Colon (tissue), 2 donors: ENCODE data around the gene TMEM134.
"Not testable (repeated sequence)": the region's sequence is repeated elsewhere in the genome, so short reads cannot be mapped to it uniquely, and the experiment has no call there.

Experiments used
- FAIRE-seq: peaks from 2 replicates; lab custom pipeline; 2012; peaks lifted over from hg19 to GRCh38; lab: Jason Lieb, UNC
- donor health status: control.
- donor health status: control.

TMEM134 gene

DNA sequence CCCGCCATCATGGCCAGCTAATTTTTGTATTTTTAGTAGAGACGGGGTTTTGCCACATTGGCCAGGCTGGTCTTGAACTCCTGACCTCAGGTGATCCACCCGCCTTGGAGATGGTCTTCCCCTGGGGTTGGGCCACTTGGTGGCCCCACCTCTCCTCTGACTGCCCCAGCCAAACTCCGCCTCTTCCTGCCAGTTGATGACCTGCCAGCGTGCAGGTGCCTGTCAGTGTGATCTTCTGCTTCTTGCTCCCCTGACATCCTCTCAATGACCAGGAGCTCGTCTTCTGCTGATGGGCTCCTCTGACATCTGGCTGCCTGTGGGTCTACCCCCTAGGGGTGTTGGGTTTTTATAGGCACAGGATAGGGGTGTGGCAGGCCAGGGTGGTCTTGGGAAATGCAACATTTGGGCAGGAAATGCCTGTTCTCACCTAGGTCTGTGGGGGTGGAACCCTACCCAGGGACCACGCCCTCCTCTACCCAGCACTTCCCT lies 16.9 kb upstream of the TMEM134 start:
- not testable (repeated sequence) for FAIRE-seq

DNA sequence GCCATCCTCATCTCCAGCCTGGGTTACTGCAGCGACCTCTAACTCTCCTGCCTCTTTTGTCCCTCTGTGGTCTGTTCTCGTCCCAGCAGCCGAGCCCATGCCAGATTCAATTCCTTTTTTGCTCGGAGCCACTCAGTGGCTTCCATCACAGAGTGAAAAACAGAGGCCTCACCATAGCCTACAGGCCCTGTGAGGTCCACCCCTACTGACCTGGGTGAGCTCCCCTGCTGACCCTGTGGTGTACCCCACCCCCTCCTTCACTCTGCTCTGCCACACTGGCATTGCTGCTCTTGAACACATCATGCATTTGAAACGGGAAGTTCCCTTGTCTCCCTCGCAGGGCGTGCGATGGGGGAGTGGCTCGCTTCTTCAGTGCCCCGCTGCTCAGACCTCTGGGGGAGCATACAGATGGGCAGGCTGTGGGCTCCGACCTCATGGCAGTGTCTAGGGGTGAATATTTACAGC lies 15.8 kb upstream of the TMEM134 start:
- FAIRE-seq, result no peak

DNA sequence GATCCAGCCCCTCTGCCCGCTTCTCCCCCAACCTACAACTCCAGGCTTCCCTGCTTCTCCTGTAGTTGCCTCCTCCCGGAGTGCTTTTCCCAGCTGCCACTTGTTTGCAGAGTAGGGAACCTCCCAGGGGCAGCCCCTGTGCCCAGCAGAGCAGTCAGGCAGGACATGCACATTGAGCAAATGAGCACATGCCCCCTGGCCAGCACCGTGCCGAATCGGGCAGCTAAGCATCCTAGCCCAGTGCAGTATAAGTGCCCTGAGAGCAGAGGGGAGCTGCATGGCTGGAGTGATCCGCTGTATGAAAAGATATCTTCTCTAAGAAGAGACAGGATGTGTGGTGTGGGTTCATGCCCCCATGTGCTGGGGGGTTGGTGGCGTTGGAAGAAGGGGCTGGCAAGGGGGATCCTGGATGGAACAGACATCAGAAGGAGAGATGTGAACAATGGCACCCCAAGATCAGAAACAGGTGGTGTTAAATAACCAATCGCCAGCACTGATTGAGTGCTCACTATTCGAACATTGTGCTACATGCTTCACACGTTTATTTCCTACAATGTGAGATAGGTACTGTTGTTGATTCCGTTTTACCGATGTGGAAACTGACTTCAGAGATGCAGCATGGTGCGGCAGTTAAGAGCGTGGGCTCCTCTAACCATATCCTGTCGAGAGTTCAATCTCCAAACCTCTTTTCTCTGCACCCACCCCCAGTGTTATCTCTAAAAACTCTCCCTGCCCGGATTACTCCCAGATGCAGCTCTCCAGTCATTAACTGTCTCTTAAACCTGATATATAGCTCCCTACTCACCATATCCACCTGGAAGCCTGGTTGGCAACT lies 15.0 kb upstream of the TMEM134 start:
- FAIRE-seq, result no peak

DNA sequence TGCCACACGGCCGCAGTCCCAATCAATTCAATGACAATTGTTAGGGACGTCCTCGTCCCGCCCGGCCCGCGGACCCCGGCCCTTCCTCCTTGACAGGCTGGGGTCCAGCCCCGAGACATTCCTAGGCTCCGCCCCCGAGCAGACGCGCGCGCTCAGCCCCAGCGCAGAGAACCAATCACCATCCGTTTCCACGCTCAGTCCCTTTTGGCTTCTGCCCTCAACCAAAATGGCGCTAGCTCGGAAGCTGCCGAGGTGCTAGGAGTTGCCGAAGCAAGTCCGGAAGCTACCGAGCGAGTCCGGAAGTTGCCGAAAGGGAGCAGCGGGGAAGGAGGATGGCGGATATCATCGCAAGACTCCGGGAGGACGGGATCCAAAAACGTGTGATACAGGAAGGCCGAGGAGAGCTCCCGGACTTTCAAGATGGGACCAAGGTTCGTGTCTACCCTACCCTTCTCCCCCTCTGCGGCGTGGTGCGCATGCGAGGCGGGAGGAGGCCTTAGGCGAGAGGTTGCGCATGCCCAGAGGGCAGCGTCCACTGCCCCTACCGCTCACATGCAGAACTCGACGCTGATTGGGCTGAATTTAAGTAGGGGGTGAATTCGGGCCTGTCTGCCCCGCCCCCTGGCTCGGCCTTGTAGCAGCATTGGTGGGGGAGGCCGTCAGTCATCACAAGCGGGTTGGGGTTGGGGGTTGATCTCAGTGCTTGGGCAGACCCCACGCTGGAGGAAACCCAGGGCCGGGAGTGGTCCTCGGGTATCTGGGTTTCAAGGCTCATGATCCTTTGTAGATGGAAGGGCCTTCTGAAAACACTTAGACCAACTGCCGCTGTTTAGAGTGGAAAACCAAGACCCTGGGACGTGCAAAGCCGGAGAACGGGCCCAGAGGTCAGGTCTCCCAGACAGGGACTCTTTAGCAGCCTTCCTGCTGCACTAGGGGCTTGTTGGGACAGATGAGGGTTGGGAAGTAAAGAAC lies 14.1 kb upstream of the TMEM134 start, which contains the start of gene AIP:
AIP (plus strand) TSS at position 200 of the 972 bp plus-strand sequence; CDS start at position 333, 133 bp downstream.
- no peak for FAIRE-seq

DNA sequence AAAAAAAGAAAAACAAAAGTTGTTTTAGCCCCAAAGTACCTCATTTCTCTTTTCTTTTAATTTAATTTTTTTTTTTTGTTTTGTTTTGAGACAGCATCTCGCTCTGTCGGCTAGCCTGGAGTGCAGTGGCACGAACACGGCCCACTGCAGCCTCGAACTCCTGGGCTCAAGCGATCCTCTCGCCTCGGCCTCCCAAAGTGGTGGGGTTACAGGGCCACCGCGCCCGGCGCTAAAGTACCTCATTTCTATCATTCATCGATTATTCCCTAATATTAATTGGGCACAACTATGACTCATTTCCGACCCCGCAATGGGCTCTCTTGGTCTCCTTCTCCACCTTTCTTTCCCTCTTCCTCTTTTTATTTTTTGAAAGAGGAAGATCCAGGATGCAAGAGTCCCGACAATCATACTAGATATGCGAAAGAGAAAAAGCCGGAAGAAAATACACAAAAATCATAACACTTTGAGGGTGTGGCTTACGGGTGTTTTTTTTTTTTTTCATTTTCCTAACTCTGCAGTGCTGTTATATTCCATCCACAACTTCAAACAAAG lies 13.3 kb upstream of the TMEM134 start:
- no peak for FAIRE-seq

DNA sequence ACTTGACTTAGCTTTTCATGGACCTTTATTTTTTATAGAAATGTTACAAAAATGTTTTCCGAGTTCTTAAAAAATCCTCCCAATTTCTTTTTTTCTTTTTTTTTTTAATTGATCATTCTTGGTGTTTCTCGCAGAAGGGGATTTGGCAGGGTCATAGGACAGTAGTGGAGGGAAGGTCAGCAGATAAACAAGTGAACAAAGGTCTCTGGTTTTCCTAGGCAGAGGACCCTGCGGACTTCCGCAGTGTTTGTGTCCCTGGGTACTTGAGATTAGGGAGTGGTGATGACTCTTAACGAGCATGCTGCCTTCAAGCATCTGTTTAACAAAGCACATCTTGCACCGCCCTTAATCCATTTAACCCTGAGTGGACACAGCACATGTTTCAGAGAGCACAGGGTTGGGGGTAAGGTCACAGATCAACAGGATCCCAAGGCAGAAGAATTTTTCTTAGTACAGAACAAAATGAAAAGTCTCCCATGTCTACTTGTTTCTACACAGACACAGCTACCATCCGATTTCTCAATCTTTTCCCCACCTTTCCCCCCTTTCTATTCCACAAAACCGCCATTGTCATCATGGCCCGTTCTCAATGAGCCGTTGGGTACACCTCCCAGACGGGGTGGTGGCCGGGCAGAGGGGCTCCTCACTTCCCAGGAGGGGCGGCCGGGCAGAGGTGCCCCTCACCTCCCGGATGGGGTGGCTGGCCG lies 8.4 kb upstream of the TMEM134 start:
- not testable (repeated sequence) for FAIRE-seq

DNA sequence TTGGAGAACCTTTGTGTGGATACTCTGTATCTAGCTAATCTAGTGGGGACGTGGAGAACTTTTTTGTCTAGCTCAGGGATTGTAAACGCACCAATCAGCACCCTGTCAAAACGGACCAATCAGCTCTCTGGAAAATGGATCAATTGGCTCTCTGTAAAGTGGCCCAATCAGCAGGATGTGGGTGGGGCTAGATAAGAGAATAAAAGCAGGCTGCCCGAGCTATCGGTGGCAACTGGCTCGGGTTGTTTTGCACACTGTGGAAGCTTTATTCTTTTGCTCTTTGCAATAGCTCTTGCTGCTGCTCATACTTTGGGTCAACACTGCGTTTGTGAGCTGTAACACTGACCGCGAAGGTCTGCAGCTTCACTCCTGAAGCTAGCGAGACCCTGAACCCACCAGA lies 7.6 kb upstream of the TMEM134 start:
- not testable (repeated sequence) for FAIRE-seq

DNA sequence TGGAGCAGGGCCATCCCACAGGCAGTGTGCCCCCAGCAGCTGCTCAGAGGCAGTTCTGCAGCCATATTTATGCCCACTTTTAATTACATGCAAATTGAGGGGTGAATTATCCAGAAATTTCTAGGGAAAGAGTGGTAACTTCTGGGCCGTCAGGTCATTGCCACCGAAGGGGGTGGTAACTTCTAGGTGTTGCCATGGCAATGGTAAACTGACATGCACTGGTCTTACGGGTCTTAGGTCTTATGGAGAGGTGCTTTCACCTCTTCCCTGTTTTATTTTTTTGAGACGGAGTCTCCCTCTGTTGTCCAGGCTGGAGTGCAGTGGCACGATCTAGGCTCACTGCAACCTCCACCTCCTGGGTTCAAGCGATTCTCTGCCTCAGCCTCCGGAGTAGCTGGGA lies 3.8 kb upstream of the TMEM134 start:
- no peak for FAIRE-seq

DNA sequence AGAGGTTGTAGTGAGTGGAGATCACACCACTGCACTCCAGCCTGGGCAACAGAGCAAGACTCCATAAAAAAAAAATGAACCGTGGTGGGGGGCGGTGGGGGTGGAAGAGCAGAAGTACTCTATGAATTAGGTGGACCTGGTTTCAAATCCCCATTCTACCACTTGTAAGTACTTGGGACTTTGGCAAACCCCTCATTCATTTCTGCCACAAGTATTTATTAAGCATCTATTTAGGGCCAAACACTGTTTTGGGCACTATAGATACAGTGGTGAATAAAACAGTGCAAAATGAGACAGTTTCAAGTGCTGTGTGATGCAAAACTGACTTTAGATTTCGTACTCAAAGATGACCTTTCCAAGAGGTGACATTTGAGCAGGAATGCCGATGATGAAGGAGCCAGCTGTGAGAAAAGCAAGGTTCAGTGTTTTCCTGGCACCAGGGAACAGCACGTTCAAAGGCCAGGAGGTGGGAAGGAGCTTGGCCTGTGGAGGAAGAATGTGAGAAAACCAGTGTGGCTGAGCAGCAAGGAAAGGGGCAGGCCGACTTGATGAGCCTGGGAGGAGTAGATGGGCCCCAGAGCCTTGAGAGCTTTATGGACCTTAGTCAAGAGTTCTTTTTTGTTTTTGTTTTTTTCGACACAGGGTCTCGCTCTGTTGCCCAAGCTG lies 1.4 kb upstream of the TMEM134 start:
- no peak for FAIRE-seq

DNA sequence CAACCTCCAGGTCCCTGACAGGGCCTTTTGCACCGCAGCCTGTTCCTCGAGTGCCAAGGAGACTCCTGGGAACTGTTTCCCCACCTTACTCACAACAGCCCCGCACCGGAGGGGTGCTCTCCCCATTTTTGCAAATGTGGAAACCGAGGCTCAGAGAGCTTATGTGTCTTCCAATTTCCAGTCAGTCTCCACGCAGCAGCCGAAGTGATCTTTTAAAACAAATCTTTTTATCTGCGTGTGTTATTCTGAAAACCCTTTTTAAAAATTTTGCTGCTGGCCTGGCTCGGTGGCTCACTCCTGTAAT lies 409 bp upstream of the TMEM134 start:
- no peak for FAIRE-seq

DNA sequence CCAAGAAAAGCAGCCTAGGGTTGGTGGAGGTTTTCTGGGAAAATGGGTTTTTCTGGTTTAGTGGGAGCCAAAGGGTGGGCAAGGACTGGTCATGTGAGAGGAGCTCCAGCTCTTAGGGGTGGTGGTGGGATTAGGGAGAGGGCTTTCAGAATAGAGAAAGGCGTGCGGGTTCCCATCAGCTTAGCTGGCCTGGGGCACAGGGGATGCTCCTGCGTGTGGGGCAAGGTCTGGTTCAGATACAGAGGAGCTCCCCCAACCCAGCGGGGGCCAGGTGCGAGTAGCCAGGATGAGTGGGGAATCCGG lies 644 bp downstream of the TMEM134 start:
- no peak for FAIRE-seq

DNA sequence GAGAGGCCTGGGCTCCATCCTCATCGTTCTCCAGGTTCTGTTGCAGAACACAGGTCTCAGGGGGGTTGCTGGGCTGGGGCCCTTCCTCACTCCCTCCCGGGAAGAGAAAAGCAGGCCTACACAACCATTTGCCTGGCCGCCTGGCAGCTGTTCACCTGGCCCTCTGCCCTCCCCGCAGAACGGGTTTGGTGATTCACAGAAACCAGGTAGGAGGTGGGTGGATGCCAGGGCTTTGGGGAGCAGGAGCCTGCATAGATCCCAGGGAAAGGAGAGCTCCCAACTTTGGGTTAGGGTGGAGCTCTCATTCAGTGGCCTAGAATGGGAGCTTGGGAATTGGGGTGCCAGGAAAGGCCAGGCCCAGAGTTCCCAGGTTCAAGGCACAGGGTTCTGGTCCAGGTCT lies 995 bp downstream of the TMEM134 start:
- FAIRE-seq, result no peak

DNA sequence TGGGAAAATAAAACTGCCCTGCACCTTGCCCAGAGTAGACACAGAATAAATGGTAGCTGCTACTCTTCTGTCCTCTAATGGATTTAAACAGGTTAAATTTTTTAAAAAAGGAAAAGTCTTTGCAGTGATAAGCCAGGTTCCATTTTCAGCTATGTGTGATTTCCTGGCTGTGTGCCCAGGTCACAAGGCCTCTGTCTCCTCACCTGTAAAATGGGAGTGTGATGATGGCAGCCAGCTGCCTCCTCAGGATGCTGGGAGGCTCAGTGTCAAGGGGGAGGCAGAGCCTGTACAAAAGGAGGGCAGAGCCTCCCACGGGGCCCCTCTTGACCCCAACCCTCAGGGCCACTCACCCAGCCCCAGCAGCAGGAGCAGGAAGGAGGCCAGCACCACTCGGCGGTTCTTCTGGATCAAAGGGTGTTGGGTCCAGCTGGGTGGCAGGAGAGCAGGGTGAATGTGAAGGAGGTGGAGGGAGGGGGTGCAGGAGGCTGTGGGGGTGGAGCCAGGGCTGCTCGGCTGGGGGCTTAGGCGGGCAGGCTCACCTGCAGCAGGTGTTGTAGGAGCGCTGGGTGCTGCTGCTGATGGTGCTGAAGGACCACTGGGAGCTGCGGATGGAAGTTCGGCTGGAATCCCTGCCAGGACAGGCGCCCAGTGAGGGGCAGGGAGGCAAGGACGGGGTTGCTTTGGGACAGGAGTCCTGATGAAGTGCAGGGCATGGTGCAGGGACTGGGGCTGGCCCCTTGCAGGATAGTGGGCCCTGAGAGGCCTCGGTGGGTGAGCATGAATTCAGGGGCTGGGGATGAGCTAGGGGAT lies 1.9 kb downstream of the TMEM134 start:
- no peak for FAIRE-seq

DNA sequence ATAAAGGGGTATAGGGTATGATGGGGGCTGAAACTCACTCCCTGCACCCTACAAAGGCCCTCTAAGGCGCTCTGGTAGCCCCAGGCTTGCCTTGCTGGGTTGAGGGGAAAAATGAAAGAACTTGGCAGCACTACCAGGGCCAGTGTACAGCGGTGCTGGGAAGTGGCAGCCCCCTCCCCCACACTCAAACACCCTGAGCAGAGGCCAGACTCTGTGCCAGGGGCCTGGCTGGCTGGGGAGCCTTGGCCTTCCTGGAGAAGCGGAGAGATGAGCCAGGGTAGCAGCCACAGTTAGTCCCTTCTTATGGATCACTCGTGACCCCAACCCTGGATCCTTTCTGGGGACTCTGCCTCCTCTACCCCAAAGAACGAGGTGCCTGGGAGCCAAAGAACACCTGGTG lies 2.7 kb downstream of the TMEM134 start:
- no peak for FAIRE-seq

DNA sequence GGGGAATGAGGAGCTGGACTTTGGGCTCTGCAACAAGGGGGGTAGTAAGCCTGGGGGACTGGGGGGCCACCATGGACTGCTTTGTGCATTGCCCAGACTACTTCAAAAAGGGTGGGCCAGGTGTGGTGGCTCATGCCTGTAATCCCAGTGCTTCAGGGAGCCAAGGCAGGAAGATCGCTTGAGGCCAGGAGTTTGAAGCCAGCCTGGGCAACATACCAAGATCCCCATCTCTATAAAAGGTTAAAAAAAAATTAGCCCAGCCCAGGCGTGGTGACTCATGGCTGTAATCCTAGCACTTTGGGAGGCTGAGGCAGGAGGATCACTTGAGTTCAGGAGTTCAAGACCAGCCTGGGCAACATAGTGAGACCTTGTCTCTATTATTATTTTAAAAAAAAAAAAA lies 3.5 kb downstream of the TMEM134 start:
- FAIRE-seq, result not testable (repeated sequence)

DNA sequence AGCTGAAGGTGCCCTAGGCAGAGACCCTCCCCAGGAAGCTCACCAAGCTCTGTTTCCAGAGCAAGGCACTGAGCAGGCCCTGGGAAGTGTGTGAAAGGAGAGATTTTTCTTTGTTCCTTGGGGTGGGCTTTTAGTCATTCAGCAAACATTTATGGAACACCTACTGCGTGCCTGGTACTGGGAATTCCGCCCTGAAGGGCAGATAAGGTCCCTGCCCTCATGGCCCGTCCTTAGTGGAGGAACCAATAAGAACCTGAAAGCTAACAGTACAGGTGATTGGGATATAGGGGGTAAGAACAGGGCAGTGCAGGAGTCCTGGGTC lies 3.9 kb downstream of the TMEM134 start:
- no peak for FAIRE-seq

DNA sequence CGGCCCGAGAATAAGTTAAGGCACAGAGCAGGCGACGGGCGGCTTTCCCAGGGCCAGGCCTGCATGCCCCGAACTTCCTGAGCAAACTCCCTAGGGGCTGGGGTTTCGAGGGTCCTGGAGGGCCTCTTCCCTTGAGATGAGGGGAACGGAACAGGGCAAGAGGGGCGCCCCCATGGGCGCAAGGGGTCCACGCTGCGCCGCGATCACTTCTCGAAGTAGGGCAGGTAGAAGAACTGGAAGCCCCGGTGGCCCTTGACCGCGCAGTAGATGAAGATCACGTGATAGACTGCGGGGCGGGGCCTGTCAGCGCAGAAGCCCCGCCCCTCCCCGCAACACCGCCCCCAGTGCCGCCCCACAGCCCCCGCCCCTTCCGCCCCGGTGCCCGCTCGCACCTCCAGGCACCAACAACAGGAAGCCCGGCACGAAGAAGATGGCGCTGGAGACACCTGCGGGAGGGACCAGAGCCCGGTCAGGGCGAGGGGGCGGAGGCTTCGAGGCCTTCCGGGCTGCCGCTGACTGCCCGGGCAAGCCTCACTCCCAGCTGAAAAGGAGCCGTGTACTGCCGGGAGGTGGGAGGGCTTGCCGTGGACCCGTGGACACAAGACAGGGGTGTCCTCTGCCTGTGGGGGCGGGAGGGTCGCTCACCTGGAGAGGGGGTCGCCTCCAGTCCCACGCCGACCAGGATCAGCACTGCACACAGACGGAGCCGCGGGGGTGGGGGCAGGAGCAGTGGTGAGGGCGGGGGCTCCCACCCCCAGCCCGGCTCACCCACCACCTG lies 4.5 kb downstream of the TMEM134 start:
- FAIRE-seq, result no peak

DNA sequence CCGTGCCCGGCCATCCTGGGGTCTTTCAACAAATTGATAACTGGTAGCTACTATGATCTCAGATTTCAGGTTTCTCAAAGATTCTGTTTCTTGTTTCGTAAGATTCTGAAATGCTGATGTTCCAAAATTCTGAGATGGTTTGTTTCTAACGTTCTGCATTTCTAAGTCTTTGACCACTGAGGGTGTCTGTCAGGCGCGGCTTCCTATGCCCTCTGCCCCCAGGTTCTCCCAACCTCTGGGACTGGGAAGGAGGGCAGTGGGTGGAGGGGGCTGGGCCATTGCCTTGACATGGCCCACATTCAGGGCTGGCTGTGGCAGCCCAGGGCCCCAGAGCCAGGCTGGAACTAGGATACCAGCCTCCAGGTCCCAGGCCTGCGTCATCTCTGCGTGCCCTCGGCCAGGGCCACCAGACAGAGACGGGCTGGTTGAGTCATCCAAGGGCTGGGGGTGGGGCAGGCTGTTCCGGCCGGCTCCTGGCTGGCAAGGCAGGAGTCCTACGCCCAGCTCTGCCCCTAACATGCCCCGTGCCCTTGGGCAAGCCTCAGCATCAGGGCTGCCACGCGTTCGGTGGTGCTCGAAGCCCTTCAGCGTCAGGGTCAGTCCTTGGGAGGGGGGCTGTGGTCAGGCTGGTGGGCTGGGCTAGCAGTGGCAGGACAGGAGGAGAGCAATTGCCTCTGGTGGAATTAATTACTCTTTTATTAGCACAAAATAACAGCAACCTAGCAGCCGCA lies 5.2 kb downstream of the TMEM134 start:
- no peak for FAIRE-seq

DNA sequence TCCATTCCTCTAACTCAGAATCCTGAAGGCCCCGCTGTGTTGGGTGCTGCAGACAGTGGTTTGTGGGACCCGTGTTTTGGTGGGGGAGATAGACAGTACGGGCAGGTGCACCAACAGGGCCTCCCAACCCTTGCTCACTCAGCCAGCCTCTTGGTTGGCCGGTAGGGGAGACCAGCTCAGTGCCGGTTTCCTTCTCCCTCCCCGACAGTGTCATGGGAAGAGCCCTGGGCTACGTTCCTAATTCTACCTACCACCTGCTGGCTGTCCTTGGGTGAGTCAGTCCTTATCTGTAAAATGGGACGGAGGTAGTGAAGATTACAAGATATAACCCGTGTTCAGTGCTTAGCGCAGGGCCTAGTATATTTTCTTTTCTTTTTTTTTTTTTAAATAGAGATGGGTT lies 5.9 kb downstream of the TMEM134 start:
- no peak for FAIRE-seq
